H9 (cell line): Measurements from ENCODE around the gene CASP8AP2. TPM values are rescaled to one million over a fixed set of nuclear protein-coding genes. Genes with fewer than 3 reads are reported as not detected.

ENCODE experiments used
- DNase-seq: peaks from one replicate; pipeline ENCODE4 v3.0.0-alpha.2; 2017
- H2AFZ ChIP-seq: one replicate; pipeline ENCODE4 v1.6.1; 2013; ENCODE audit warnings: mild to moderate bottlenecking, low read length, control low read depth, moderate library complexity
- H2AK5ac ChIP-seq: 2 replicates; pipeline ENCODE4 v1.6.1; 2013; ENCODE audit warnings: low read length, control low read depth, mixed read lengths; ENCODE audit not compliant: insufficient read length
- H2BK120ac ChIP-seq: one replicate; pipeline ENCODE4 v1.6.1; 2013; ENCODE audit warnings: low read depth, mild to moderate bottlenecking, low read length, control low read depth, inconsistent platforms; ENCODE audit not compliant: poor library complexity, severe bottlenecking
- H2BK12ac ChIP-seq: 2 replicates; pipeline ENCODE4 v1.6.1; 2013; ENCODE audit warnings: low read length, control low read depth, mixed read lengths, low read depth; ENCODE audit not compliant: insufficient read length
- H2BK15ac ChIP-seq: 2 replicates; pipeline ENCODE4 v1.6.1; 2013; ENCODE audit warnings: low read depth, low read length, control low read depth
- H2BK20ac ChIP-seq: one replicate; pipeline ENCODE4 v1.6.1; 2013; ENCODE audit warnings: low read depth, mild to moderate bottlenecking, low read length, control low read depth, inconsistent platforms; ENCODE audit not compliant: poor library complexity, severe bottlenecking
- H2BK5ac ChIP-seq: 2 replicates; pipeline ENCODE4 v1.6.1; 2013; ENCODE audit warnings: low read length, control low read depth, mixed read lengths; ENCODE audit not compliant: insufficient read length
- H3K14ac ChIP-seq: 2 replicates; pipeline ENCODE4 v1.6.1; 2013; ENCODE audit warnings: low read length, control low read depth; ENCODE audit not compliant: insufficient read depth
- H3K18ac ChIP-seq: 2 replicates; pipeline ENCODE4 v1.6.1; 2013; ENCODE audit warnings: low read depth, mild to moderate bottlenecking, mixed read lengths, low read length, control low read depth; ENCODE audit not compliant: insufficient read length
- H3K23ac ChIP-seq: 2 replicates; pipeline ENCODE4 v1.6.1; 2013; ENCODE audit warnings: low read length, control low read depth, mixed read lengths, low read depth; ENCODE audit not compliant: insufficient read length
- H3K23me2 ChIP-seq: 2 replicates; pipeline ENCODE4 v1.6.1; 2013; ENCODE audit warnings: low read depth, mild to moderate bottlenecking, mixed read lengths, low read length, control low read depth; ENCODE audit not compliant: insufficient read length, poor library complexity, severe bottlenecking
- H3K27ac ChIP-seq: 2 replicates; pipeline ENCODE4 v1.5.1; 2013; ENCODE audit warnings: low read length, control low read depth, mixed read lengths, low read depth; ENCODE audit not compliant: insufficient read length
- H3K27me3 ChIP-seq: 2 replicates; pipeline ENCODE4 v1.6.1; 2013; ENCODE audit warnings: low read length, control low read depth, inconsistent platforms; ENCODE audit not compliant: insufficient read depth
- H3K4ac ChIP-seq: 2 replicates; pipeline ENCODE4 v1.6.1; 2013; ENCODE audit warnings: low read depth, mild to moderate bottlenecking, control low read depth, inconsistent platforms, low read length, moderate library complexity
- H3K4me1 ChIP-seq: 2 replicates; pipeline ENCODE4 v1.6.1; 2013; ENCODE audit warnings: low read length, control low read depth, inconsistent platforms; ENCODE audit not compliant: insufficient read depth
- H3K4me2 ChIP-seq: 2 replicates; pipeline ENCODE4 v1.6.1; 2013; ENCODE audit warnings: low read length, control low read depth, mixed read lengths; ENCODE audit not compliant: insufficient read length, insufficient read depth
- H3K56ac ChIP-seq: 2 replicates; pipeline ENCODE4 v1.6.1; 2013; ENCODE audit warnings: low read depth, mild to moderate bottlenecking, mixed read lengths, low read length, control low read depth; ENCODE audit not compliant: insufficient read length
- H3K79me1 ChIP-seq: 2 replicates; pipeline ENCODE4 v1.6.1; 2013; ENCODE audit warnings: low read depth, mild to moderate bottlenecking, moderate library complexity, low read length, control low read depth, inconsistent platforms; ENCODE audit not compliant: insufficient read depth, poor library complexity, severe bottlenecking
- H3K79me2 ChIP-seq: 2 replicates; pipeline ENCODE4 v1.6.1; 2013; ENCODE audit warnings: low read length, control low read depth, inconsistent platforms; ENCODE audit not compliant: insufficient read depth
- H3K9ac ChIP-seq: 2 replicates; pipeline ENCODE4 v1.6.1; 2013; ENCODE audit warnings: low read length, control low read depth, mixed read lengths; ENCODE audit not compliant: insufficient read length; ENCODE audit errors: extremely low read depth
- H3K9me3 ChIP-seq: one replicate; pipeline ENCODE4 v1.6.1; 2013; ENCODE audit warnings: low read depth, low read length, inconsistent platforms; ENCODE audit not compliant: control insufficient read depth
- H3T11ph ChIP-seq: one replicate; pipeline ENCODE4 v1.6.1; 2013; ENCODE audit warnings: mild to moderate bottlenecking, low read length, control low read depth, inconsistent platforms
- H4K20me1 ChIP-seq: one replicate; pipeline ENCODE4 v1.6.1; 2013; ENCODE audit not compliant: control insufficient read depth, insufficient read length, insufficient read depth
- H4K5ac ChIP-seq: 2 replicates; pipeline ENCODE4 v1.6.1; 2013; ENCODE audit warnings: low read depth, mild to moderate bottlenecking, mixed read lengths, low read length, control low read depth; ENCODE audit not compliant: insufficient read length
- H4K8ac ChIP-seq: replicated peaks from 2 replicates; pipeline ENCODE4 v1.6.1; 2013; ENCODE audit warnings: low read length, control low read depth, mixed read lengths, low read depth; ENCODE audit not compliant: insufficient read length
- H4K91ac ChIP-seq: 2 replicates; pipeline ENCODE4 v1.6.1; 2013; ENCODE audit warnings: low read depth, mild to moderate bottlenecking, moderate library complexity, mixed read lengths, low read length, control low read depth; ENCODE audit not compliant: insufficient read length
- H3K27ac Mint-ChIP-seq, 3 experiments: 2 replicates in 2 of 3; 3 replicates in 1 of 3; pipeline ENCODE4 v1.8.0; 2020 to 2021; ENCODE audit warnings: mixed read lengths in 3 of 3, mild to moderate bottlenecking in 1 of 3, moderate library complexity in 1 of 3
- H3K27me3 Mint-ChIP-seq: 2 replicates; pipeline ENCODE4 v1.8.0; 2021; ENCODE audit warnings: low read depth, mild to moderate bottlenecking, moderate library complexity, mixed read lengths
- H3K36me3 Mint-ChIP-seq, 3 experiments: 2 replicates in 2 of 3; 3 replicates in 1 of 3; pipeline ENCODE4 v1.8.0; 2020 to 2021; ENCODE audit warnings: low read depth in 3 of 3, mixed read lengths in 3 of 3; ENCODE audit not compliant: insufficient read depth in 1 of 3
- H3K4me1 Mint-ChIP-seq, 2 experiments: 2 replicates each; pipeline ENCODE4 v1.8.0; 2020; ENCODE audit warnings: mixed read lengths in 2 of 2
- H3K4me3 Mint-ChIP-seq, 2 experiments: 2 replicates in 1 of 2; 3 replicates in 1 of 2; pipeline ENCODE4 v1.8.0; 2020 to 2021; ENCODE audit warnings: mild to moderate bottlenecking in 2 of 2, mixed read lengths in 2 of 2, moderate library complexity in 1 of 2
- H3K9me3 Mint-ChIP-seq, 2 experiments: 2 replicates in 1 of 2; 3 replicates in 1 of 2; pipeline ENCODE4 v1.8.0; 2020; ENCODE audit warnings: mild to moderate bottlenecking in 2 of 2, mixed read lengths in 2 of 2, moderate library complexity in 1 of 2
- WGBS: extraction: QIAGEN DNeasy Blood & Tissue Kit; methylation state at CpG from one replicate; pipeline ENCODE4 v1.1.7; 2013; ENCODE audit warnings: missing lambda C conversion rate, low lambda C conversion rate, mixed read lengths; ENCODE audit not compliant: insufficient read length; ENCODE audit errors: extremely low coverage; 5-methylcytosine and 5-hydroxymethylcytosine counted together
- total RNA-seq: library from RNA; stranded (reverse); gene quantifications from 2 replicates; pipeline ENCODE4 v1.2.1, GENCODE V29; 2021
- TF ChIP-seq, protein P1 (sequence below): fragments of 200-600 bp; sonication (generic); conservative IDR thresholded peaks from 3 replicates; pipeline ENCODE4 v1.8.0; 2021; ENCODE audit warnings: antibody characterized with exemption, mild to moderate bottlenecking

Gene CASP8AP2
- total RNA-seq, 1 experiment from 2014 or later, result 33.6 TPM

- peak overlapping the region; percentile 90 for H3K18ac ChIP-seq
- no peaks in the 10 kb centered on the region for H4K20me1 ChIP-seq
- H3T11ph ChIP-seq, result no peak overlapping the region
- H2BK15ac ChIP-seq, result no peak overlapping the region
- H2BK120ac ChIP-seq, result no peak overlapping the region
- no peak overlapping the region for H4K5ac ChIP-seq
- no peak overlapping the region for H4K91ac ChIP-seq
- WGBS, result no CpG with 5 or more reads among the region's 15 CpGs
- no peak overlapping the region for H2AK5ac ChIP-seq
- no peaks in the 10 kb centered on the region for H3K4me1 ChIP-seq
- no peak overlapping the region for H3K23ac ChIP-seq
- H3K4ac ChIP-seq, result no peak overlapping the region
- peak overlapping the region; percentile 89 to 98 for H3K4me3 Mint-ChIP-seq
- H3K9me3 Mint-ChIP-seq, result no peaks in the 10 kb centered on the region
- peak overlapping the region; percentile 96 for H3K14ac ChIP-seq
- H4K8ac ChIP-seq, result no peak overlapping the region
- TF ChIP-seq, protein P1, sequence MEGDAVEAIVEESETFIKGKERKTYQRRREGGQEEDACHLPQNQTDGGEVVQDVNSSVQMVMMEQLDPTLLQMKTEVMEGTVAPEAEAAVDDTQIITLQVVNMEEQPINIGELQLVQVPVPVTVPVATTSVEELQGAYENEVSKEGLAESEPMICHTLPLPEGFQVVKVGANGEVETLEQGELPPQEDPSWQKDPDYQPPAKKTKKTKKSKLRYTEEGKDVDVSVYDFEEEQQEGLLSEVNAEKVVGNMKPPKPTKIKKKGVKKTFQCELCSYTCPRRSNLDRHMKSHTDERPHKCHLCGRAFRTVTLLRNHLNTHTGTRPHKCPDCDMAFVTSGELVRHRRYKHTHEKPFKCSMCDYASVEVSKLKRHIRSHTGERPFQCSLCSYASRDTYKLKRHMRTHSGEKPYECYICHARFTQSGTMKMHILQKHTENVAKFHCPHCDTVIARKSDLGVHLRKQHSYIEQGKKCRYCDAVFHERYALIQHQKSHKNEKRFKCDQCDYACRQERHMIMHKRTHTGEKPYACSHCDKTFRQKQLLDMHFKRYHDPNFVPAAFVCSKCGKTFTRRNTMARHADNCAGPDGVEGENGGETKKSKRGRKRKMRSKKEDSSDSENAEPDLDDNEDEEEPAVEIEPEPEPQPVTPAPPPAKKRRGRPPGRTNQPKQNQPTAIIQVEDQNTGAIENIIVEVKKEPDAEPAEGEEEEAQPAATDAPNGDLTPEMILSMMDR, result no peak
- H3K79me2 ChIP-seq, result peaks cover 5% of the 10 kb centered on the region; the same call in 1 of the 2 replicates
- peak overlapping the region; percentile 81 to 99 (median 99); a peak in 6 of 7 replicates for H3K27ac Mint-ChIP-seq
- H3K9me3 ChIP-seq, result no peaks in the 10 kb centered on the region
- H3K79me1 ChIP-seq, result no peaks in the 10 kb centered on the region
- no peak overlapping the region for H3K56ac ChIP-seq
- no peak overlapping the region for H2BK20ac ChIP-seq
- H3K27me3 Mint-ChIP-seq, result no peaks in the 10 kb centered on the region
- H2AFZ ChIP-seq, result no peak overlapping the region
- peaks cover 15 to 17% of the 10 kb centered on the region in 2 experiments; a peak in 3 of 4 replicates for H3K4me1 Mint-ChIP-seq
- H3K9ac ChIP-seq, result peak overlapping the region; percentile 95
- H3K27me3 ChIP-seq, result no peaks in the 10 kb centered on the region
- no peak overlapping the region for H2BK12ac ChIP-seq
- H2BK5ac ChIP-seq, result no peak overlapping the region
- peaks cover 28 to 36% (median 34%) of the 10 kb centered on the region in 3 experiments for H3K36me3 Mint-ChIP-seq
- peaks cover 9% of the 10 kb centered on the region for H3K23me2 ChIP-seq
- H3K27ac ChIP-seq, result no peak overlapping the region
- peak overlapping the region; percentile 69 for H3K4me2 ChIP-seq
- DNase-seq, result no peak
These were observed 610 bp downstream of the CASP8AP2 start for GRCh38 chr6:89830170-89830809.
